Parathyroid adenoma (tissue), 2 donors: Measurements from ENCODE around the gene DES.

ENCODE experiments used
- H2AFZ ChIP-seq: fragments of 300-600 bp; sonication (generic); one replicate; pipeline ENCODE4 v1.7.0; 2017; ENCODE audit warnings: antibody characterized with exemption, mild to moderate bottlenecking
- H3K27ac ChIP-seq: fragments of 300-600 bp; sonication (generic); one replicate; pipeline ENCODE4 v1.7.0; 2017
- H3K27me3 ChIP-seq: fragments of 300-600 bp; sonication (generic); one replicate; pipeline ENCODE4 v1.7.0; 2017; ENCODE audit warnings: low read length; ENCODE audit not compliant: control insufficient read depth, insufficient read depth
- H3K36me3 ChIP-seq: fragments of 300-600 bp; sonication (generic); one replicate; pipeline ENCODE4 v1.7.0; 2017; ENCODE audit warnings: low read length; ENCODE audit not compliant: control insufficient read depth, insufficient read depth
- H3K4me1 ChIP-seq: fragments of 300-600 bp; sonication (generic); one replicate; pipeline ENCODE4 v1.7.0; 2017; ENCODE audit warnings: control low read depth
- H3K4me2 ChIP-seq: fragments of 300-600 bp; sonication (generic); one replicate; pipeline ENCODE4 v1.7.0; 2017; ENCODE audit warnings: low read length
- H3K4me3 ChIP-seq: fragments of 300-600 bp; sonication (generic); one replicate; pipeline ENCODE4 v1.7.0; 2017; ENCODE audit warnings: low read depth, low read length
- H3K79me2 ChIP-seq: fragments of 300-600 bp; sonication (generic); one replicate; pipeline ENCODE4 v1.7.0; 2017; ENCODE audit warnings: control low read depth
- H3K9ac ChIP-seq: fragments of 300-600 bp; sonication (generic); one replicate; pipeline ENCODE4 v1.7.0; 2017; ENCODE audit warnings: mild to moderate bottlenecking
- H3K9me3 ChIP-seq: fragments of 300-600 bp; sonication (generic); one replicate; pipeline ENCODE4 v1.7.0; 2017; ENCODE audit warnings: low read length; ENCODE audit not compliant: control insufficient read depth
- TF ChIP-seq, protein P1 (sequence below): fragments of 300-600 bp; sonication (generic); IDR thresholded peaks from one replicate; pipeline ENCODE4 v1.7.0; 2017; ENCODE audit warnings: antibody characterized with exemption, mild to moderate bottlenecking
- donor health status: primary hyperparathyroidism.

The DES gene

GRCh38 chr2:219466816-219467735 lies 48.9 kb downstream of the DES start:
- Histone ChIP-seq H3K79me2 (no peaks in the 10 kb centered on the region), H3K9me3 (no peaks in the 10 kb centered on the region), H3K27me3 (no peaks in the 10 kb centered on the region), H3K4me1 (peaks cover 3% of the 10 kb centered on the region), H2AFZ (no peak overlapping the region), H3K27ac (no peak overlapping the region), H3K4me3 (no peak overlapping the region), H3K36me3 (no peaks in the 10 kb centered on the region), H3K4me2 (no peak overlapping the region), H3K9ac (no peak overlapping the region)
- TF ChIP-seq, protein P1, sequence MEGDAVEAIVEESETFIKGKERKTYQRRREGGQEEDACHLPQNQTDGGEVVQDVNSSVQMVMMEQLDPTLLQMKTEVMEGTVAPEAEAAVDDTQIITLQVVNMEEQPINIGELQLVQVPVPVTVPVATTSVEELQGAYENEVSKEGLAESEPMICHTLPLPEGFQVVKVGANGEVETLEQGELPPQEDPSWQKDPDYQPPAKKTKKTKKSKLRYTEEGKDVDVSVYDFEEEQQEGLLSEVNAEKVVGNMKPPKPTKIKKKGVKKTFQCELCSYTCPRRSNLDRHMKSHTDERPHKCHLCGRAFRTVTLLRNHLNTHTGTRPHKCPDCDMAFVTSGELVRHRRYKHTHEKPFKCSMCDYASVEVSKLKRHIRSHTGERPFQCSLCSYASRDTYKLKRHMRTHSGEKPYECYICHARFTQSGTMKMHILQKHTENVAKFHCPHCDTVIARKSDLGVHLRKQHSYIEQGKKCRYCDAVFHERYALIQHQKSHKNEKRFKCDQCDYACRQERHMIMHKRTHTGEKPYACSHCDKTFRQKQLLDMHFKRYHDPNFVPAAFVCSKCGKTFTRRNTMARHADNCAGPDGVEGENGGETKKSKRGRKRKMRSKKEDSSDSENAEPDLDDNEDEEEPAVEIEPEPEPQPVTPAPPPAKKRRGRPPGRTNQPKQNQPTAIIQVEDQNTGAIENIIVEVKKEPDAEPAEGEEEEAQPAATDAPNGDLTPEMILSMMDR, result no peak

GRCh38 chr2:219467736-219468075 lies 49.5 kb downstream of the DES start:
- H3K9ac ChIP-seq, result no peak overlapping the region
- TF ChIP-seq, protein P1, result no peak
- H3K27me3 ChIP-seq, result no peaks in the 10 kb centered on the region
- H3K27ac ChIP-seq, result no peak overlapping the region
- H3K79me2 ChIP-seq, result no peaks in the 10 kb centered on the region
- peaks cover 3% of the 10 kb centered on the region for H3K4me1 ChIP-seq
- H3K9me3 ChIP-seq, result no peaks in the 10 kb centered on the region
- no peak overlapping the region for H3K4me2 ChIP-seq
- H3K36me3 ChIP-seq, result no peaks in the 10 kb centered on the region
- no peak overlapping the region for H2AFZ ChIP-seq
- H3K4me3 ChIP-seq, result no peak overlapping the region

- Histone ChIP-seq H3K27ac (no peak overlapping the region), H3K4me1 (peaks cover 3% of the 10 kb centered on the region)
Measured at GRCh38 chr2:219468410-219469185, 50.4 kb downstream of the DES start.

DNA sequence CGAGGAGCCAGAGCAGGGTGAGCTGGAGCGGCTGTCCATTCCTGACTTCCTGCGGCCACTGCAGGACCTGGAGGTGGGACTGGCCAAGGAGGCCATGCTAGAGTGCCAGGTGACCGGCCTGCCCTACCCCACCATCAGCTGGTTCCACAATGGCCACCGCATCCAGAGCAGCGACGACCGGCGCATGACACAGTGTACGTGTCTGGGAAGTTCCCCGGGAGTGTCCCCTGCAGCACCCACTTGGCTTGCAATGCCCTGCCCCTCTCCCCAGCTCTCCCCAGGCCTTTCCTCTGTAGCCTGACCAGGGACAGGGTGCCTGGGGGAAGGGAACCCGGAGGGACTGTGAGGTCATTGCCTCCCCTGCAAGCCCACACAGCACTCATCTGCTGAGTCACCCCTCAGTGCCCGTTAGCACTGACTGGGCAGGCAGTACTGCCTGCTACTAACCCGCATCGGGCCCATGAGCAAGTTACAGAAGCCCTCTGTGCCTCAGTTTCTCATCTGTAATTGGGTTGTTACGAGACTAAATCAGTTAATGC lies 51.1 kb downstream of the DES start:
- Histone ChIP-seq H3K79me2 (no peaks in the 10 kb centered on the region), H3K4me3 (no peak overlapping the region), H3K4me1 (peaks cover 3% of the 10 kb centered on the region), H3K27me3 (no peaks in the 10 kb centered on the region), H2AFZ (no peak overlapping the region), H3K9me3 (no peaks in the 10 kb centered on the region), H3K27ac (no peak overlapping the region), H3K4me2 (no peak overlapping the region), H3K36me3 (no peaks in the 10 kb centered on the region), H3K9ac (no peak overlapping the region)
- TF ChIP-seq, protein P1, result no peak

More at GRCh38 chr2:219468410-219469185, 50.4 kb downstream of the DES start:
- no peaks in the 10 kb centered on the region for H3K27me3 ChIP-seq
- H3K4me2 ChIP-seq, result no peak overlapping the region
- no peak overlapping the region for H3K9ac ChIP-seq
- H3K36me3 ChIP-seq, result no peaks in the 10 kb centered on the region
- no peak overlapping the region for H3K4me3 ChIP-seq
- no peak overlapping the region for H2AFZ ChIP-seq
- no peaks in the 10 kb centered on the region for H3K9me3 ChIP-seq
- no peaks in the 10 kb centered on the region for H3K79me2 ChIP-seq
- TF ChIP-seq, protein P1, result no peak
